H1 (cell line): ENCODE results near the gene NUDT12. TPM values are rescaled to one million over a fixed set of nuclear protein-coding genes. Genes with fewer than 3 reads are reported as not detected.

ENCODE experiments used
- CTCF ChIA-PET: fragments of 300-600 bp; sonication (Branson Sonifier 250); formaldehyde crosslinking; loops from one replicate; lab custom pipeline; 2021; ENCODE audit not compliant: partially characterized antibody; lab: Charles Lee
- POLR2A ChIA-PET: fragments of 300-600 bp; sonication (Branson Sonifier 250); formaldehyde crosslinking; loops from one replicate; lab custom pipeline; 2021; ENCODE audit warnings: inconsistent platforms; ENCODE audit not compliant: partially characterized antibody; lab: Charles Lee
- DNase-seq, 2 experiments: peaks; one replicate each; pipeline versions ENCODE4 v3.0.0 to v3.0.0-alpha.2; 2010 to 2022; ENCODE audit warnings: low spot score in 2 of 2, low read depth in 1 of 2, mixed read lengths in 1 of 2
- FAIRE-seq: peaks from 2 replicates; lab custom pipeline; 2011; peaks lifted over from hg19 to GRCh38; lab: Jason Lieb, UNC
- H2AFZ ChIP-seq: 2 replicates; pipeline ENCODE4 v1.8.1; 2012; ENCODE audit warnings: low read length, inconsistent platforms
- H2AK5ac ChIP-seq: 2 replicates; pipeline ENCODE4 v1.6.1; 2013; ENCODE audit warnings: low read depth, low read length
- H2BK120ac ChIP-seq: replicated peaks from 2 replicates; pipeline ENCODE3; 2013; ENCODE audit warnings: low read depth, low read length, inconsistent platforms
- H2BK12ac ChIP-seq: 2 replicates; pipeline ENCODE4 v1.6.1; 2013; ENCODE audit warnings: low read depth, low read length
- H2BK15ac ChIP-seq: 2 replicates; pipeline ENCODE4 v1.6.1; 2013; ENCODE audit warnings: low read length
- H2BK20ac ChIP-seq: 2 replicates; pipeline ENCODE4 v1.6.1; 2013; ENCODE audit warnings: low read length
- H2BK5ac ChIP-seq: 2 replicates; pipeline ENCODE4 v1.6.1; 2013; ENCODE audit warnings: low read depth, low read length
- H3K14ac ChIP-seq: 2 replicates; pipeline ENCODE4 v1.6.1; 2013; ENCODE audit warnings: inconsistent platforms; ENCODE audit not compliant: insufficient read length
- H3K18ac ChIP-seq: 2 replicates; pipeline ENCODE4 v1.6.1; 2013; ENCODE audit warnings: low read length; ENCODE audit errors: extremely low read depth
- H3K23ac ChIP-seq: 2 replicates; pipeline ENCODE4 v1.6.1; 2013; ENCODE audit warnings: inconsistent platforms; ENCODE audit not compliant: insufficient read length
- H3K23me2 ChIP-seq: 2 replicates; pipeline ENCODE4 v1.6.1; 2013; ENCODE audit warnings: low read depth, low read length
- H3K27ac ChIP-seq: 2 replicates; pipeline ENCODE4 v1.6.1; 2011; ENCODE audit warnings: low read depth, low read length, inconsistent platforms
- H3K27me3 ChIP-seq, 4 experiments: replicated peaks in 1 of 4; 1 replicate in 1 of 4; 2 replicates in 3 of 4; pipeline versions ENCODE4 v1.6.1 to v1.8.1; 2011 to 2013; ENCODE audit warnings: low read length in 3 of 4, mild to moderate bottlenecking in 3 of 4, inconsistent platforms in 2 of 4, mixed read lengths in 2 of 4, moderate library complexity in 1 of 4; ENCODE audit not compliant: control insufficient read depth in 3 of 4, insufficient read depth in 3 of 4; ENCODE audit errors: extremely low read depth in 1 of 4
- H3K36me3 ChIP-seq, 4 experiments: 2 replicates each; pipeline versions ENCODE4 v1.6.1 to v1.8.1; 2011 to 2013; ENCODE audit warnings: mild to moderate bottlenecking in 4 of 4, low read length in 3 of 4, moderate library complexity in 2 of 4, control low read depth in 1 of 4, inconsistent platforms in 1 of 4; ENCODE audit not compliant: insufficient read depth in 4 of 4, control insufficient read depth in 2 of 4
- H3K4ac ChIP-seq: replicated peaks from 2 replicates; pipeline ENCODE3; 2013; ENCODE audit warnings: low read length, low read depth, mixed read lengths, inconsistent platforms; ENCODE audit not compliant: insufficient read length
- H3K4me1 ChIP-seq, 4 experiments: replicated peaks in 1 of 4; 1 replicate in 1 of 4; 2 replicates in 3 of 4; pipeline versions ENCODE4 v1.6.1 to v1.8.1; 2011 to 2013; ENCODE audit warnings: low read length in 3 of 4, inconsistent platforms in 2 of 4, mixed read lengths in 1 of 4; ENCODE audit not compliant: insufficient read depth in 4 of 4, control insufficient read depth in 3 of 4
- H3K4me2 ChIP-seq, 2 experiments: 2 replicates each; pipeline versions ENCODE4 v1.6.1 to v1.8.1; 2011 to 2013; ENCODE audit warnings: low read depth in 2 of 2, low read length in 2 of 2, control low read depth in 1 of 2, inconsistent platforms in 1 of 2, mild to moderate bottlenecking in 1 of 2; ENCODE audit not compliant: insufficient read depth in 1 of 2
- H3K4me3 ChIP-seq, 4 experiments: fragments of 200-600, 300-600 bp in 1 of 4; sonication (generic), shearing (Covaris generic), sonication (Bioruptor Twin) in 1 of 4; 2 replicates each; pipeline versions ENCODE4 v1.5.1 to v1.8.1; 2011 to 2016; ENCODE audit warnings: low read length in 4 of 4, low read depth in 3 of 4, control low read depth in 2 of 4, inconsistent platforms in 2 of 4, mild to moderate bottlenecking in 2 of 4, mixed read lengths in 1 of 4, moderate library complexity in 1 of 4; ENCODE audit not compliant: insufficient read depth in 2 of 4; ENCODE audit errors: extremely low read depth in 1 of 4
- H3K56ac ChIP-seq: replicated peaks from 2 replicates; pipeline ENCODE3; 2013; ENCODE audit warnings: low read depth, mild to moderate bottlenecking, mixed read lengths, low read length, inconsistent platforms; ENCODE audit not compliant: insufficient read length
- H3K79me1 ChIP-seq: 2 replicates; pipeline ENCODE4 v1.6.1; 2013; ENCODE audit warnings: low read depth, low read length, control low read depth
- H3K79me2 ChIP-seq, 2 experiments: 2 replicates each; pipeline versions ENCODE4 v1.6.1 to v1.8.1; 2012 to 2013; ENCODE audit warnings: low read length in 2 of 2, mild to moderate bottlenecking in 2 of 2, inconsistent platforms in 1 of 2; ENCODE audit not compliant: insufficient read depth in 2 of 2, control insufficient read depth in 1 of 2
- H3K9ac ChIP-seq, 4 experiments: replicated peaks in 1 of 4; 1 replicate in 1 of 4; 2 replicates in 3 of 4; pipeline versions ENCODE4 v1.6.1 to v1.8.1; 2011 to 2013; ENCODE audit warnings: low read depth in 3 of 4, low read length in 3 of 4, control low read depth in 2 of 4, mild to moderate bottlenecking in 2 of 4, moderate library complexity in 2 of 4, inconsistent platforms in 1 of 4; ENCODE audit errors: extremely low read depth in 1 of 4
- H3K9me3 ChIP-seq, 2 experiments: 2 replicates each; pipeline versions ENCODE4 v1.6.1 to v1.8.1; 2012 to 2013; ENCODE audit warnings: mild to moderate bottlenecking in 2 of 2, moderate library complexity in 2 of 2, control low read depth in 1 of 2, inconsistent platforms in 1 of 2, low read depth in 1 of 2, low read length in 1 of 2, mixed read lengths in 1 of 2; ENCODE audit not compliant: insufficient read depth in 2 of 2
- H4K20me1 ChIP-seq, 2 experiments: replicated peaks in 1 of 2; 2 replicates each; pipeline versions ENCODE3 to v1.8.1; 2011 to 2013; ENCODE audit warnings: inconsistent platforms in 2 of 2, low read length in 2 of 2, mild to moderate bottlenecking in 1 of 2; ENCODE audit not compliant: insufficient read depth in 2 of 2, control insufficient read depth in 1 of 2
- H4K5ac ChIP-seq: 2 replicates; pipeline ENCODE4 v1.6.1; 2013; ENCODE audit warnings: low read length, low read depth, mixed read lengths, inconsistent platforms; ENCODE audit not compliant: insufficient read length
- H4K8ac ChIP-seq: 2 replicates; pipeline ENCODE4 v1.8.0; 2013; ENCODE audit warnings: mild to moderate bottlenecking, moderate library complexity, low read length, inconsistent platforms; ENCODE audit not compliant: insufficient read depth; ENCODE audit errors: extremely low read depth
- H4K91ac ChIP-seq: replicated peaks from 2 replicates; pipeline ENCODE3; 2013; ENCODE audit warnings: low read length, mixed read lengths, inconsistent platforms; ENCODE audit not compliant: insufficient read length
- CTCF ChIP-seq, 3 experiments: IDR thresholded peaks; 1 replicate in 2 of 3; 2 replicates in 1 of 3; pipeline versions ENCODE4 v1.5.1 to v1.6.1; 2011; ENCODE audit warnings: low read length in 3 of 3, mild to moderate bottlenecking in 3 of 3, inconsistent platforms in 2 of 3, low read depth in 1 of 3, moderate library complexity in 1 of 3; ENCODE audit not compliant: insufficient read depth in 1 of 3; ENCODE audit errors: control extremely low read depth in 1 of 3
- FOSL1 ChIP-seq: IDR thresholded peaks from 2 replicates; pipeline ENCODE4 v1.6.1; 2011; ENCODE audit warnings: mild to moderate bottlenecking, low read depth, low read length, moderate library complexity; ENCODE audit not compliant: insufficient read depth
- GTF2F1 ChIP-seq: IDR thresholded peaks from 2 replicates; pipeline ENCODE4 v1.6.1; 2012; ENCODE audit warnings: low read depth, low read length, improper control_type of control experiment, borderline replicate concordance
- HDAC2 ChIP-seq, 2 experiments: fragments of 300-600 bp in 1 of 2; sonication (generic) in 1 of 2; IDR thresholded peaks; 2 replicates each; pipeline ENCODE4 v1.6.1; 2011 to 2012; ENCODE audit warnings: low read depth in 2 of 2, low read length in 2 of 2, mild to moderate bottlenecking in 2 of 2, moderate library complexity in 2 of 2, borderline replicate concordance in 1 of 2, inconsistent platforms in 1 of 2
- HDAC6 ChIP-seq: IDR thresholded peaks from one replicate; pipeline ENCODE4 v1.7.1; 2012; ENCODE audit warnings: low read depth, mild to moderate bottlenecking, inconsistent platforms, low read length, moderate library complexity
- NRF1 ChIP-seq: IDR thresholded peaks from 2 replicates; pipeline ENCODE4 v1.6.1; 2011; ENCODE audit warnings: mild to moderate bottlenecking, low read depth, low read length, improper control_type of control experiment
- RAD21 ChIP-seq, 2 experiments: IDR thresholded peaks in 1 of 2; conservative IDR thresholded peaks in 1 of 2; 2 replicates each; pipeline ENCODE4 v1.6.1; 2011; ENCODE audit warnings: low read depth in 2 of 2, low read length in 2 of 2, improper control_type of control experiment in 1 of 2, inconsistent platforms in 1 of 2, mild to moderate bottlenecking in 1 of 2, moderate library complexity in 1 of 2
- RFX5 ChIP-seq: IDR thresholded peaks from 2 replicates; pipeline ENCODE4 v1.6.1; 2011; ENCODE audit warnings: low read depth, low read length, improper control_type of control experiment, borderline replicate concordance
- RXRA ChIP-seq: IDR thresholded peaks from 2 replicates; pipeline ENCODE4 v1.6.1; 2011; ENCODE audit warnings: low read depth, mild to moderate bottlenecking, low read length, moderate library complexity; ENCODE audit not compliant: insufficient read depth
- SP2 ChIP-seq: IDR thresholded peaks from 2 replicates; pipeline ENCODE4 v1.6.1; 2012; ENCODE audit warnings: mild to moderate bottlenecking, low read length, inconsistent platforms
- WGBS, 2 experiments: shearing (Covaris generic) in 1 of 2; methylation state at CpG; one replicate each; pipeline versions ENCODE4 v1.1.6 to v1.1.7; 2013 to 2015; ENCODE audit warnings: low lambda C conversion rate in 2 of 2, mixed read lengths in 2 of 2, inconsistent platforms in 1 of 2, low coverage in 1 of 2, missing lambda C conversion rate in 1 of 2; ENCODE audit not compliant: insufficient replicate concordance in 2 of 2, insufficient coverage in 1 of 2, insufficient read length in 1 of 2; ENCODE audit errors: extremely low coverage in 1 of 2, missing lambda C conversion rate in 1 of 2; 5-methylcytosine and 5-hydroxymethylcytosine counted together
- polyA plus RNA-seq, 7 experiments: library from polyadenylated mRNA; depleted of rRNA in 3 of 7; stranded (reverse) in 5 of 7; unstranded in 2 of 7; fragments of >200 nt in 5 of 7; fragments of 200-250 nt in 2 of 7; gene quantifications; 1 replicate in 5 of 7; 2 replicates in 1 of 7; 4 replicates in 1 of 7; pipeline versions ENCODE4 v1.2.1 to v1.2.3, GENCODE V29; 2011 to 2013; ENCODE audit warnings: missing spikeins in 2 of 7, mixed read lengths in 2 of 7
- total RNA-seq: library from RNA; stranded (reverse); fragmentation: NEBNext Ultra II Directional; extraction: Animal tissue kit (Norgen Biotek cat#: 25700); gene quantifications from 2 replicates; pipeline ENCODE4 v1.2.1, GENCODE V29; 2021

NUDT12 gene
- total and polyA plus RNA-seq, 2 of the 8 experiments (the other 6 are each of a cell fraction or from before 2014, with no cell fraction given), result 3.6 to 12.5 TPM

DNA sequence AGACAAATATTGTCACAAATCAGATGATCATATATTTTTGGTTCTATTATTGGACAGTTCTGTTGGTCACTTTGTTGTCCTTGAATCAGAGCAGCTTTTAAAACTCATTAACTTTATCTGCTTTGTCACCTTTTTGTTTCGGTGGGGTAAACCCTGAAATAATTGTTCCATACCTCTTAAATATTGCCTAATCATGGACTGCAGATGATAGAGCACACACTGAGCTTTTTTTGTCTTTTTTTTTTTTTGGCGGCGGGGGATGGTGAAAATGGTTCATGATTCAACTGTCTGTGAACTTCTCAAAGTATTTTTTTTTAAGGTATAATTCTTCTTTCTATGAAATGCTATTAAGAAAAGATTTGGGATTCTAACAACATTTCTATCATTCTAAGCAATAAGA lies 1.8 kb downstream of the NUDT12 start:
- ChIA-PET CTCF (interaction anchor here (0.9 to 1.2 kb wide), 3 partner anchors 24 to 304 kb away, joined by 3 to 5 read pairs (median 3); no protein-coding TSS in a partner anchor), POLR2A (no interaction called here)
- Histone ChIP-seq H3K23me2 (no peaks in the 10 kb centered on the region), H3K4ac (no peak overlapping the region), H3K27me3 (no peaks in the 10 kb centered on the region), H3K4me1 (peaks cover 0 to 5% (median 3%) of the 10 kb centered on the region in 4 experiments; a peak in 4 of 7 replicates), H4K8ac (no peak overlapping the region), H3K27ac (no peak overlapping the region), H3K36me3 (peaks cover 0 to under 1% (median 0%) of the 10 kb centered on the region in 4 experiments; a peak in 2 of 8 replicates), H2BK20ac (no peak overlapping the region), H3K79me2 (peaks cover 0 to 9% of the 10 kb centered on the region in 2 experiments; a peak in 1 of 4 replicates), H3K18ac (no peak overlapping the region), H2BK120ac (no peak overlapping the region), H3K9me3 (no peaks in the 10 kb centered on the region), H3K23ac (no peak overlapping the region), H4K5ac (no peak overlapping the region), H4K91ac (no peak overlapping the region), H3K4me2 (no peak overlapping the region; a peak in 1 of 4 replicates), H2BK12ac (no peak overlapping the region), H3K4me3 (no peak overlapping the region), H3K14ac (no peak overlapping the region), H2AFZ (no peak overlapping the region), H3K9ac (no peak overlapping the region), H4K20me1 (no peaks in the 10 kb centered on the region), H3K56ac (no peak overlapping the region), H2BK5ac (no peak overlapping the region), H2BK15ac (no peak overlapping the region), H2AK5ac (no peak overlapping the region), H3K79me1 (no peaks in the 10 kb centered on the region; the same call in 1 of the 2 replicates)
- 78% methylated on average over 3 of the region's 3 CpGs; no CpG with 5 or more reads in 1 of the 2 experiments for WGBS, 2 experiments
- no peak for DNase-seq
- FAIRE-seq, result no peak
- TF ChIP-seq RXRA (no peak), HDAC2 (IDR thresholded peaks at IDR 0.05; ENCODE audit: borderline replicate concordance in 1 of 2, low read depth in 2 of 2, low read length in 2 of 2) (no peak), RAD21 (IDR thresholded peaks at IDR 0.05 in 1 of 2, conservative IDR thresholded peaks at IDR 0.05 in 1 of 2; ENCODE audit: low read depth in 2 of 2, low read length in 2 of 2) (no peak), RFX5 (no peak), SP2 (no peak), FOSL1 (no peak), CTCF (IDR thresholded peaks at IDR 0.05; ENCODE audit: control extremely low read depth in 1 of 3, insufficient read depth in 1 of 3, low read depth in 1 of 3, low read length in 3 of 3) (no peak), NRF1 (no peak), GTF2F1 (no peak), HDAC6 (no peak)
